HG03039 (cell line): ENCODE measurements around the gene MPDU1.
"Not testable (repeated sequence)": the region's sequence is repeated elsewhere in the genome, so short reads cannot be mapped to it uniquely, and the experiment has no call there.

Experiments used
- ATAC-seq: cut with Tn5 transposase; IDR thresholded peaks from one replicate; pipeline ENCODE4 v1.9.1; 2021; ENCODE audit warnings: mild to moderate bottlenecking, moderate library complexity; ENCODE audit not compliant: unreplicated experiment

MPDU1 gene

DNA sequence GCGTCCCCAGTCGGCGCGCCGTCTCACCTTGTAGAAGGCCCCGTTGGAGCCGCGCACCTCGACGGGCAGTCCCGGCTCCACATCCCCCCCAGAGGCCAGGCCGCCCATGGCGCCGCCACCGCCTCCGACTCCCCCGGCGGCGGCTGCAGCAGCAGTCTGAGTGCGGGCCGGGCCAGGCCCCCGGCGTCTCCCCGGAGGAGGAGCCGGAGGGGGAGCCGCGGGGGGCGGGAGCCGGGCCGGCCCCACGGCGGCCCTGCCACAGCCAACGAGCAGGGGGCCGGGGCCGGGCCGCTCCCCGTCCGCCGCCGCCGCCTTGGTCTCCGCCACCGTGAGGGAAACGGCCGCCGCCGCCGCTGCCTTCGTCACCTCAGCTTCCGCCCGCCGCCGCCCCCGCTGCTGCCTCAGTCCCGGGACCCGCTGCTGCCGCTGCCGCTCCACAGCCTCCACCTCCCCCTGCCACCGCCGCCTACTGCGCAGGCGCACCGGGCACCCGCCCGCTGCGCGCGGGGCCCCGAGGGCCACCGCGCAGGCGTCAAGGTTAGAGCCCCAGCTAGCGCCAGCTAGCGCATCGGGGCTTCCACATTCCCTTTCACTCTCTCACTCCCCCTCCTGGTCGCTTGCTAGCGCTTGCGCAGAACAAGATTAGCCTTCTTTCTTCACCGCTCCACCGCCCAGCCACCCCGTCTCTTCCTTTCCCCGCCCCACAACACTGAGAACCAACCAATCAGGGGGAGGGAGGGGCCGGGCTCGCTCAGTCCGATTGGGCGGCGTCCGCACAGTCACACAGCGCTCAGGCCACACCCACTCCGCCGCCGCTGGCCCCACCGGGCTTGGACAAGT is 31.0 kb downstream of the MPDU1 start, which contains the start of gene FXR2:
FXR2 (minus strand) TSS at position 473 of the 840 bp plus-strand sequence; CDS start at position 108, 365 bp downstream.
- ATAC-seq: peak; percentile 85

DNA sequence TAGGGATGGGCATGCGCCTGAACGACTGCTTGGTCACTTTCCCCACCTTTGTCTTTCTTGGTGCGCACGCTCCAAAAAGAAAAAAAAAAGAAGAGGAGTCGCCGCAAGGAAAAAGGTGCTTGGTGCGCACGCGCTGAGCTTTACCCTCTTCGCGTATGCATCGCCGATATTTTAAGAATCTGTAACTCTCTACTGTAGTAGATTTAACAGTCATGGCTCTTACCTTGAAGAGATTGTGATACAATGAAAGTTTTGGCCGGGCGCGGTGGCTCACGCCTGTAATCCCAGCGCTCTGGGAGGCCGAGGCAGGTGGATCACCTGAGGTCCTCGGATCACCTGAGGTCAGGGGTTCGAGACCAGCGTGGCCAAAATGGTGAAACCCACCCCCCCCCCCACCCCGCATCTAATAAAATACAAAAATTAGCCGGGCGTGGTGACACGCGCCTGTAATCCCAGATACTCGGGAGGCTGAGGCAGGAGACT is 31.7 kb downstream of the MPDU1 start:
- no peak for ATAC-seq

DNA sequence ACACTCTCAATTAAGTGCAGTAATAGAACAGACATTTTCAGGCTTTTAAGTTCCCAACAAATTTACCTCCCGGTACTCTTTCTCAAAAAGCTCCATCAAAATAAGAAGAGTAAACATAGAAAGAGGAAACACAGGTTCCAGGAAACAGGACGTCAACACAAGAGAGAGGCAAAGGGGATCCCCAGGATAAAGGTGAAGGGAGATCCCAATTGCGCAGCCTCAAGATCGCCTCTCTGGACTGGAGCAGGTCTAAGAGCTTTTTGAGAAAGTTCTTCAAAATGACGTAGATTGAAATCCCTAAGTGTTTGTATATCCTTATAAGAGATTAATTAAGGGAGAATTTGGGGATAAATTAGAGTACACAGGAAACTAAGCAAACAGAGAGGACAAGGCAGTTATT is 35.0 kb downstream of the MPDU1 start:
- ATAC-seq: no peak

DNA sequence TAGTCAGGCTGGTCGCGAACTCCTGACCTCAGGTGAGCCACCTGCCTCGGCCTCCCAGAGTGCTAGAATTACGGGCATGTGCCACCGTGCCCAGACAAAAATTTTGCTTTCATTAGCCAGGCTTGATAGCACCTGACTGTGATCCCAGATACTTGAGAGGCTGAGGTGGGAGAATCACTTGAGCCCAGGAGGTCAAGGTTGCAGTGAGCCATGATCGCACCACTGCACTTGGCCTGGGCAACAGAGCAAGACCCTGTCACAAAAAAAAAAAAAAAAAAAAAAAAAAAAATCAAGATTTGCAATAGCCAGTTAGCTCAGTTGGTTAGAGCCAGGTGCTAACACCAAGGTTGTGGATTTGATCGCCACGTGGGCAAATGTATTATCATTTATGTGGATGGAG is 37.2 kb downstream of the MPDU1 start:
- no peak for ATAC-seq

DNA sequence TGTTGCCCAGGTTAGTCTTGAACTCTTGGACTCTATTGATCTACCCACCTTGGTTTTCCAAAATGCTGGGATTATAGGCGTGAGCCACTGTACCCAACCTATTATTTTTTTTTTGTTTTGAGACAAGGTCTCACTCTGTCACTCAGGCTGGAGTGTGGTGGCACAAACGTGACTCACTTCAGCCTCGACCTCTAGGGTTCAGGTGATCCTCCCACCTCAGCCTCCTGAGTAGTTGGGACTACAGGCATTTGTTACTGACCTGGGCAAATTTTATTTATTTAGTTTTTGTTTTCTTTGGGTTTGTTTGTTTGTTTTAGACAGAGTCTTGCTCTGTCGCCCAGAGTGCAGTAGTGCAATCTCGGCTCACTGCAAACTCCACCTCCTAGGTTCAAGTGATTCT is 40.0 kb downstream of the MPDU1 start:
- ATAC-seq: no peak

DNA sequence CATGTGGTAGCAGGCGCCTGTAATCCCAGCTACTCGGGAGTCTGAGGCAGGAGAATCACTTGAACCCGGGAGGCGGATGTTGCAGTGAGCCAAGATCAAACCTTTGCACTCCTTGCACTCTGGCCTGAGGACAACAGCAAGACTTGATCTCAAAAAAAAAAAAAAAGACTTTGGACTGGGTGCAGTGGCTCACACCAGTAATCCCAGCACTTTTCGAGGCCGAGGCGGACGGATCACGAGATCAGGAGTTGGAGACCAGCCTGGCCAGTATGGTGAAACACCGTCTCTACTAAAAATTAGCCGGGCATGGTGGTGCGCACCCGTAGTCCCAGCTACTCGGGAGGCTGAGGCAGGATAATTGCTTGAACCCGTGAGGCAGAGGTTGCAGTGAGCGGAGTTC is 42.1 kb downstream of the MPDU1 start:
- ATAC-seq: not testable (repeated sequence)

DNA sequence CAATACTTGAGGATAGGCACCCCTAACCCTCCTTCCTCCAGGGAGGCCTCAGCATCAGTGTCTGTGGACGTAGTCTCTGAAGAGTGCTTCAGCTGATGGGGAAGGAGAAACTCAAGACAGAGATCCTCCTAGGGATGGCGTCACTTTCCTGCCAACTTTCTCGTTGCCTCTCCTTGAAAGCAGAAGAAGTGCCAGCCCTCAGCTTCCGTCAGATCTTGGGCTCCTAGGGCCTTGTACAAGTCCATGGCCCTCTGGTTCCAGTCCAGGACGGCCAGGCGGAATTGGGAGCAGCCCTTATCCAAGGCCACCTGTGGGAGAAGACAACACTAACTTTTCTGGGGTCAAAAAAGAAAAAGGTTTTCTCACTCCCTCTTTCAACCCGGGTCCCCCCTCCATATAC is 42.7 kb downstream of the MPDU1 start:
- ATAC-seq: no peak

DNA sequence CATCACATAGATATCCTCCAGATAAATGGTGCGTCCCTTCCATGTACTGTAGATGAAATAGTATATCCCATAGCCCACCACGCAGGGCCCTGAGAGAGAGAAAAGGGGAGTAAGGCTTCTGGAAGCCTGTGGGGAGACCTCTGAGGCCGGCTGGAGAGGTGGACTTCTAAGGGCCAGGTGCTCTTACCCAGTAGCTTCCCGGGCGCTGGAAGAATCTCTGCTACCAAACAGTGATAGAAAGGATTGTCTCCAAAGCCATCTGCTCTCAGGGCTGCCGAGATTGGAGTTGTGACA is 43.3 kb downstream of the MPDU1 start:
- ATAC-seq: no peak

DNA sequence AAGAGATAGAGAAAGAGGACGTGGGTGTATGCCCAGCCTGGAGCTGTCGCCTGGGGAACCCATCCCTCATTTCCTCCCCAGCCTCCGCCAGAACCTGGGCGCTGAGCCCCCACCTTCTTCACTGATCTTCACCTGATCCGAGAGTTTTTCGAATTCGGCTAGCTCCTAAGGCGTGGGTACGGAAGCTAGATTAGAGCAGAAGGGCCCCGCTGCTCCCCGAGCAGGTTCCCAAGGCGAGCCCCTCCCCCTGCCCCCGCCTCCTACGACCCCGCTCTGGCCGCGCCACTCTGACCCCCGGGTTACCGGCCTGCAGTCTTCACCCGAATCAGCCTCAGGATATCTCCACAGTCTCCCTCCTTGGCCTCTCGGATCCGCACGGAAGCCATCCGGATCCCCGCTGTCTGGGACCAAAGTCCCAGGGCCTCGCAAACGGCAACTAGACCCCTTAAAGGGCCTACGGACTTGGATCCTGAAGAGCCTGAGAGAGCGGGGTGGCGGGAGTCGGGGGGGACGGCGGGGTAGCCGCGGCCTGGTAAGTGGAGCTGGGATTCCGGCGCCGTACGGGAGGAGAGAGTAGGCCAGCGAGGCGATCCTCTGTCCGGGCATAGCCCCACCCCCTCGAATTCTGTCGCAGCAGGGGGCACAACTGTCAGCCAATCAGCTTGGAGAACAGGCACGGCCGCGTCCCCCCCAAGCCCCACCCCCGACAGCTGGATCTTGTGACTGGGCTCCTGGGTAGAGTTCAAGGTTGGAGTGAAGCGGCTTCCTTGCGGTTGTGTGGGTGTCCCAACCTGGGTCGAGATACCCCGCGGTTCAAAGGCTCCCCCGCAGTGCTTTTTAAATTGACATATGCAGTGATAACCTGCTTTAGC is 43.8 kb downstream of the MPDU1 start, which contains the start of gene SAT2:
SAT2 (minus strand) TSS at position 572 of the 872 bp plus-strand sequence; CDS start at position 386, 186 bp downstream.
- ATAC-seq: peak; percentile 62

DNA sequence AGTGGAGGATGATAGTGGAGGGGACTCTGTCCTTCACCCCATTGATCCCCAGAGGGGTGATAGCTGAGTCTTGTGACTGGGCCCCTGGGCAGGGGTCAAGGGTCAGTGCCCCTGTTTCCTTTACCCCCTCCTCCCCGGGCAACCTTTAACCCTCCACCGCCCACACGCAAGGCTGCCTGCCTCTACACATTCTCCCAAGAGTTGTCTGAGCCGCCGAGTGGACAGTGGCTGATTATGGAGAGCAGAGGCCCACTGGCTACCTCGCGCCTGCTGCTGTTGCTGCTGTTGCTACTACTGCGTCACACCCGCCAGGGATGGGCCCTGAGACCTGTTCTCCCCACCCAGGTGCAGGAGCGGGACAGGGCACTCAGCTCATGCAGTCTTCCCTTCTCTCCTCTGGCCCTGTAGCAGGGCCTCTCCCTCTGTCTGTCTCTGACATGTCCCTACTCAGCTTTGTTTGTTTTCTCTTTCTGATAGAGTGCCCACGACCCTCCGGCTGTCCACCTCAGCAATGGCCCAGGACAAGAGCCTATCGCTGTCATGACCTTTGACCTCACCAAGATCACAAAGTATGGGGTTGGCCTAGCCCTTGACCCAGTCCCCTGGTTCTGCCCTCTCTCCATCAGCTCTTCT is 46.4 kb downstream of the MPDU1 start, which contains the start of gene SHBG:
SHBG (plus strand) TSS at position 197 of the 633 bp plus-strand sequence; CDS start at position 235, 38 bp downstream.
- no peak for ATAC-seq

DNA sequence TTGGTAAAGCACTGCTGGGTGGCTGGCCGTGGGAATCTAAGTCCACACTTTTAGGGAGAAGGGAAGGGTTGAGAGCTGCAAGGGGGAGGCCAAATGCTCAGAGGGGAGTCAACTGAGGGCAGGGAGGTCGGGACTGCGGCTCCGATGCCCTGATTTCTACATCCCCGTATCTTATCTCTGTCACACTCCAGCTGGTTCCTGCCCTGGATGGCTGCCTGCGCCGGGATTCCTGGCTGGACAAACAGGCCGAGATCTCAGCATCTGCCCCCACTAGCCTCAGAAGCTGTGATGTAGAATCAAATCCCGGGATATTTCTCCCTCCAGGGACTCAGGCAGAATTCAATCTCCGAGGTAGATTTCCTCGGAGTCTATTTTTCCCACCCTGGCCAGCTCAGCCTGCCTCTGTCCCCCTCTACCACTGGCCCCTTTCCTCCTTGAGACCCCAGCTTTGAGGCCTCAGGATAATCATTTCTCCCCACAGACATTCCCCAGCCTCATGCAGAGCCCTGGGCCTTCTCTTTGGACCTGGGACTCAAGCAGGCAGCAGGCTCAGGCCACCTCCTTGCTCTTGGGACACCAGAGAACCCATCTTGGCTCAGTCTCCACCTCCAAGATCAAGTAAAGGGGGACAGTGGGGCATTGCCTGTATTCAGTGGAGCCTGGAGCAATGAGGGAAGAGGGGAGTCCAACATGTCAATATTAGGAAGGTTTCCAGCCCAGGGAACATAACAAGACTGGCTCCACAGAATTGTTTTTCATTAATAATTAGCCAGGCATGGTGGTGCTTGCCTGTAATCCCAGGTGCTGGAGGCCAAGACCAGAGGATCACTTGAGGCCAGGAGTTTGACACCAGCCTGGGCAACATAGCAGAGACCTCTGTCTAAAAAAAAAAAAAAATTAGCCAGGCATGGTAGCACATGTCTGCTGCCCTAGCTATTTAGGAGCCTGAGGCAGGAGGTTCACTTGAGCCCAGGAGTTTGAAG is 48.0 kb downstream of the MPDU1 start:
- no peak for ATAC-seq

DNA sequence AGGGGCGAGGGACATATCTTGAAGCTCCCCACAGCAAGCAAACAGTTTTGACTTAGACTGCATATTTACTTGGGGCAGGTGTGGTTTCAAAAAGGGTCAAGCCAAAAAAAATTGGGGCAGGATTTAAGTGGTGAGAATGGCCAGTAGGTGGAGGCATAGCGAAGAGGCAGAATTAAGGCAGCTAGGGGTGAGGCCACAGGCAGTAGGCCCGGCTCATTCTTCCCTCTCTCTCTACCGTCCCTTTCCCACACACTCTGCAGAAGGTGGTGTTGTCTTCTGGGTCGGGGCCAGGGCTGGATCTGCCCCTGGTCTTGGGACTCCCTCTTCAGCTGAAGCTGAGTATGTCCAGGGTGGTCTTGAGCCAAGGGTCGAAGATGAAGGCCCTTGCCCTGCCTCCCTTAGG is 48.8 kb downstream of the MPDU1 start:
- ATAC-seq: no peak

DNA sequence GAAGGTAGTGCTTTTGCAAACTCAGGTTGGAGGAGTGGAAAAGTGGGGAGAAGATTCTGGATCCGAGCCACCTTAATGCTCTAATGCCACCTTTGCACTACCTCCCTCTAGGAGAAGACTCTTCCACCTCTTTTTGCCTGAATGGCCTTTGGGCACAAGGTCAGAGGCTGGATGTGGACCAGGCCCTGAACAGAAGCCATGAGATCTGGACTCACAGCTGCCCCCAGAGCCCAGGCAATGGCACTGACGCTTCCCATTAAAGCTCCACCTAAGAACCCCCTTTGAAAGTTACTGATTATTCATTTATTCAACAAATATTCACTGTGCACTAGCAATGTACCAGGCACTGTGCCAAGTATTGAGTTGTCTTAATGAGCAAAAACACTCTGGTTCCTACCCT is 49.4 kb downstream of the MPDU1 start:
- ATAC-seq: no peak

DNA sequence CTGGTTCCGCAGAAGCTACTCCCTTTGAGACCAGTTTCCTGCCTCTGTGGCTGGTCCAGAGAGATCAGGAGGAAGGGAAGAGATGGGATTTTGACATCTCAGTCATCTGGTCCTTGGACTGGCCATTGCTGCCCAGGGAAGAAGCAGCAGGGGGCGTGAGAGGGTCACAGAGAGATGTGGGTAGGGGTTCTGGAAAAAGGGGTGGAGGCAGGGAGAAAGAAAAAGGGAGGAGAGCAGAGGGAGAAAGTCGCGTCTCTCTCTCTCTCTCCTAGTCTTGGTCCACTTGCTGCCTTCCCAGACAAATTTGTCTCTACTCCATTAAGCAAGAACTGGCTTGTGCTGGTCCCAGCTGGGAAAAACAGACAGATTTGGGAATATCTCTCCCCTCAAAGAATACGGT is 50.7 kb downstream of the MPDU1 start:
- no peak for ATAC-seq

DNA sequence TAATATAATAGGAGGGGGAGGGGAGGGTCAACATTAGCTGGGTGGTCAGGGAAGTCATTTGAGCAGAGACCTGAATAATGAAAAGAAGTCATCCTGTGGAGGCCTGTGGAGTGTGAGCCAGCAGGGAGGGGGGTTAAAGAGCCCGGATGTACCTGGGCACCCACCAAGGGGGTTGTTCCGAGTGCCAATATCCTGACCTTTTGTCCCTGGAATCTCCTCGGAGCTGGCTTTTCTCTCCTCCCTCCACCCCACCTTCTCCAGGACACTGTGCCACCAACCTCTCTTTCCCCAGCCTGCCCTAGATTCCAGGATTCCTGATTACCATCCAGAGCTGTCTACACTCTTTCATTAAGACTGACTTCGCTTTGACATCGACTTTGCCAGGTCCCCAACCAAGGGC is 52.5 kb downstream of the MPDU1 start:
- no peak for ATAC-seq
